Measurements from ENCODE around the gene EPN3. TPM values are rescaled to one million over a fixed set of nuclear protein-coding genes. Genes with fewer than 3 reads are reported as not detected.

The EPN3 gene
- total RNA-seq, 1 donor from 2014 or later: 8.5 TPM

DNA sequence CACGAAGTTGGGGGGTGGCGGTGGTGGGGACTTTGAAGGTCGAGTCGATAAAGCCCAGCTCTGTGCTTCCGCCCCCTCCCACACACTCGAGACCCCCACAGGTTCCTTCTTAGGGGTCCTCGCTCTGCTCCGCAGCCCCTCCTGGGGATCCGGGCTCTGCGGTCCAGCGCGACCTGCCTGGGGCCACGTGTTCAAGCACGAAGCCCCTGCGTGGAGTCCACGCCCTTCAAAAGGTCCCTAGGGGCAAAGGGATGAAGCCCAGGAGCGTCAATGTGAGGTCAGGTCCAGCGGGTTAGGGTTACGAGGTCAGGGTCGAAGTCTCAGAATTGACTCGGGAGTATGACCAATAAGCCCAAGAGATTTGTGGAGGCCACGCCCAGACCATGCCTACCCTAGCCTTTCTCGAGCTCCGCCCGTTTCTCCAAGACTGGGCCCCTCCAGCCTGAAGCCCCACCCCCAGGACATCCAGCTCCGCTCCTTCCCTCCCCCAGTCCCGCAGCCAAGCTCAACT lies 27.2 kb downstream of the EPN3 start:
- intact Hi-C loops (cut with DNase I): no loop called here
- DNase-seq (ENCODE audit: low spot score): no peak

DNA sequence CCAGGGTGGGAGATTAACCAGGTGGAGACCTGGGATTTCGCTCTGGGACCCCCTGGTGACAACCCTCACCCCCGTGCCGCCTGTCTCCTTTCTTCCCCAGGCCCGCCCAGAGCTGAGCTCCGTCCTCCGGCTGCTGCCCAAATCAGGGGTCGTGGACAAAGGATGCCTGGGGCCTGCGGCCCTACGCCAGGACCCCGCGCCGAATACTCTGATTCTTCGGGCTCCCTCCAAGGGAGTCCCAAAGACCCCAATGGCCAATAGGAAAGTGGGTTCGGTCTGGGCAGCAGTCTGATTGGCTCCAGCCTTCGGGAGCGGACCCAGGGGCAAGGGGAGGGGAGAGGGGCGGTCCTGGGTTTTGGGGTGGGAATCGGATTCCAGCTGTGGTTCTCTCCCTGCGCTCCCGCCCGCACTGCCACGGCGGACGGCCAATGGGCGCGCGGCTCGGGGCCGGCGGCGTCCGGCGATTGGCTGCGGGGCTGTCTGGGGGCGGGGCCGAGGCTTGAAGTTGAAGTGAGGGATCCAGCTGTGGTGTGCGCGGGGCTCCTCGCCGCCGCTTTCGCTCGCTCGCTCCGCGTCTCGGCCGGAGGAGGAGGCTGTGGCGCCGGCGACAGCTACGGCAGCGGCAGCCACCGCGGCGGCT lies 27.8 kb downstream of the EPN3 start, which contains the start of gene CACNA1G:
TSS of gene CACNA1G (plus strand) at position 531 of the 640 bp plus-strand sequence. CDS start 745 bp downstream, outside the sequence.
- DNase-seq (ENCODE audit: low spot score): peak; percentile 92
- intact Hi-C loops (cut with DNase I): no loop called here

GRCh38 chr17:50560931-50561745 lies 28.6 kb downstream of the EPN3 start:
- intact Hi-C loops (cut with DNase I): no loop called here
- no peak for DNase-seq (ENCODE audit: low spot score)

GRCh38 chr17:50561746-50562141 lies 29.2 kb downstream of the EPN3 start:
- intact Hi-C loops (cut with DNase I): no loop called here
- DNase-seq (ENCODE audit: low spot score): no peak

DNA sequence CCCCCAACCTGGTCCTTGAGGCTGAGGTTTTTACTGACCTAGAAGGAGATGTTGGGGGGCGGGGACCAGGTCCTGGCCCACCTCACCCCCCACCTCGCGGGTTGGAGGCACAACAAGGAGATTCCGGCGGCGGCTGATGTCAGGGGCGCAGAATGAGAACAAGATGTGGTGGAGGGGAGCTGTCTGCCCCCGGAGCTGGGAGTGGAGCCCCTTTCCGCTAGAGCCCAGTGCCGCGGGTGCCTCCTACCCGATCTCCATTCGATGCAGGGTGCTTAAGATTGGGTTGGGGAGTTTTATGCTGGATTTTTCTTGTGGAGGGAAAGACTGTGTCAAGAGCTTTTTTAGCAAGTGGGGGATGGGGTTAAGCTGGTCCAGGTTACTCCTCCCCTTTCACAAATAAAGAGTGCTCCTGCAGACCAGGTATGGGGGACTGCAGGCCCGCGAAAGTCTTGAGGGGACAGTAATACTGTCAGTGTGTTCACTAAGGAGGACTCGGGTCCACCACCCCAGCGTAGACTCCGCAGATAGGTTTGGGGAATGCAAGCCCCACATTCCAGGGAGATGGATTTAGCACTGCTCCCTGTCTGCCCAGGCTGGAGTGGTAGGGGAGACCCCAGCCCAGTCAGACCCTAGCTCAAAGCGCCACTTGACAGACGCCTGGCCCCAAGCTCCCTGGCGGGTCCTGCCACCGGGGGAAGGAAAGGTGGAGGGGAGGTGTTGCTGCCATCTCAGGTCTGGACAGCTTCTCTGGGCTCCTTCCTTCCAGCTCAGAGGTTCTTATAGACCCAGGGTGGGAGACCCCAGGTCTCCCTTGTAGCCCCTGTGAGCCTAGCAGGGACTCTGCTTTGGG lies 29.9 kb downstream of the EPN3 start:
- DNase-seq (ENCODE audit: low spot score): no peak
- intact Hi-C loops (cut with DNase I): no loop called here

- DNase-seq (ENCODE audit: low spot score): no peak
- intact Hi-C loops (cut with DNase I): no loop called here
Observed at GRCh38 chr17:50563092-50563511, 30.6 kb downstream of the EPN3 start.

- no peak for DNase-seq (ENCODE audit: low spot score)
- intact Hi-C loops (cut with DNase I): no loop called here
Observed at GRCh38 chr17:50564916-50565315, 32.4 kb downstream of the EPN3 start.

- intact Hi-C loops (cut with DNase I): no loop called here
- no peak for DNase-seq (ENCODE audit: low spot score)
Observed at GRCh38 chr17:50565402-50566350, 33.1 kb downstream of the EPN3 start.

DNA sequence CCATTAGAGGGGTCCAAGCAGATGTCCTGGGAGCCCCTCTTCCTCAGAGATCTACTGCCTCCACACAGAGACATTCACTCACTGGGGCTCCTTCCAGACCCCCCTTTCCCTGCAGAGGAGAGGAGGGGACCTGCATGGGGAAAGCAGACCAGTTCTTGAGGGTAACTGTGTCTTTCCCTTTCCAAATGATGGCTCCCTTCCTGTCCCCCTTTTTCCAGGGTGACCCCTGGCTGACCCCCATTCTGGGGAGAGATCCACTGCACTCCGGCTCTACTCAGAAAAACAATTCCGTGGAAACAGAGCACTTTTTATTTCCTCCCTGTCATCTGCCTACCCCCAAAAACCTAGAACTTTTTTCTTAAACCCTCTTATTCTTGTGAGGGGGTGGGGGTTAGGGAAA lies 34.4 kb downstream of the EPN3 start:
- intact Hi-C loops (cut with DNase I): no loop called here
- DNase-seq (ENCODE audit: low spot score): no peak

DNA sequence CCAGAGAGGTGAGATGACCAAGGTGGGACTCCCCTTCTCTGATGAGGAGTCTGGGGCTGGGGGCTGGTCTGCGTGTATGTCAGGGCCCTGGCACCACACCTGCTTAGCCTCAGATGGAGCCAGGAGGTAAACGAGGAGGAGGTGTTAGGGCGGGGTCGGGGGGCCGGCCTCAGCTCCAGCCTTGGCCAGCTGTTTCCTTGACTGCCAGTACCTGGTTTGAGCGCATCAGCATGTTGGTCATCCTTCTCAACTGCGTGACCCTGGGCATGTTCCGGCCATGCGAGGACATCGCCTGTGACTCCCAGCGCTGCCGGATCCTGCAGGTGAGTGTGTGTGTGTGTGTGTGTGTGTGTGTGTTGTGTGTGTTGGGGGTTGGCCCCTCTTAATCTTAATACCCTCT lies 36.1 kb downstream of the EPN3 start:
- intact Hi-C loops (cut with DNase I): no loop called here
- DNase-seq (ENCODE audit: low spot score): no peak

DNA sequence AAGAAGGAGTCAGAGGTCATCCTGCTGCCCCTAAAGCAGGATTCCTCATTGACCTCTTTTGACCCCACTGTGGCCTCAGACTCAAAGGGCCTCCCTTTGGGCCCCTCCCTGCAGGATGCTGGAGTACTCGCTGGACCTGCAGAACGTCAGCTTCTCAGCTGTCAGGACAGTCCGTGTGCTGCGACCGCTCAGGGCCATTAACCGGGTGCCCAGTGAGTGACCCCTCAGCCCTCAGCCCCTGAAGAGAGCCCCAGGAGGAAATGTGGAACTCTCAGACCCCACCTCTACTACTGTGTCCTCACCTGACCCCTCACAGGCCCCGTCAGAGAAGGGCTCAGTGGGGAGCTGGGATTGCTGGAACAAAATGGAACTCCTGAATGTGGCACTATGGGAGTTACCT lies 37.1 kb downstream of the EPN3 start:
- intact Hi-C loops (cut with DNase I): no loop called here
- no peak for DNase-seq (ENCODE audit: low spot score)

GRCh38 chr17:50570032-50570431 lies 37.5 kb downstream of the EPN3 start:
- intact Hi-C loops (cut with DNase I): no loop called here
- DNase-seq (ENCODE audit: low spot score): no peak

GRCh38 chr17:50570528-50570927 lies 38.0 kb downstream of the EPN3 start:
- no peak for DNase-seq (ENCODE audit: low spot score)
- intact Hi-C loops (cut with DNase I): no loop called here

DNA sequence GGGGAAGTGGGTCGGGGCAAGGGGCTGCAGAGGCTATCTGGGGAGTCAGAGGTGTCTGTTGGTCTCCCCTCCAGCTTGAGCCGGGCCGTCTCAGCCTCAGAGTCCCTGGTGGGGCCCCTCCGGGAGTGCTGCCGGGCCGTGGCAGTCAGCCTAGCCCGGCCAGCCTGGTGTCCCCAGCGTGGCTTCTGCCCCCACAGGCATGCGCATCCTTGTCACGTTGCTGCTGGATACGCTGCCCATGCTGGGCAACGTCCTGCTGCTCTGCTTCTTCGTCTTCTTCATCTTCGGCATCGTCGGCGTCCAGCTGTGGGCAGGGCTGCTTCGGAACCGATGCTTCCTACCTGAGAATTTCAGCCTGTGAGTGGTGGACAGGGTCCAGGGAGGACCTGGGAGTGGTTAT lies 39.1 kb downstream of the EPN3 start:
- no peak for DNase-seq (ENCODE audit: low spot score)
- intact Hi-C loops (cut with DNase I): no loop called here

- intact Hi-C loops (cut with DNase I): no loop called here
- DNase-seq (ENCODE audit: low spot score): no peak
Observed at GRCh38 chr17:50572541-50572940, 40.0 kb downstream of the EPN3 start.

DNA sequence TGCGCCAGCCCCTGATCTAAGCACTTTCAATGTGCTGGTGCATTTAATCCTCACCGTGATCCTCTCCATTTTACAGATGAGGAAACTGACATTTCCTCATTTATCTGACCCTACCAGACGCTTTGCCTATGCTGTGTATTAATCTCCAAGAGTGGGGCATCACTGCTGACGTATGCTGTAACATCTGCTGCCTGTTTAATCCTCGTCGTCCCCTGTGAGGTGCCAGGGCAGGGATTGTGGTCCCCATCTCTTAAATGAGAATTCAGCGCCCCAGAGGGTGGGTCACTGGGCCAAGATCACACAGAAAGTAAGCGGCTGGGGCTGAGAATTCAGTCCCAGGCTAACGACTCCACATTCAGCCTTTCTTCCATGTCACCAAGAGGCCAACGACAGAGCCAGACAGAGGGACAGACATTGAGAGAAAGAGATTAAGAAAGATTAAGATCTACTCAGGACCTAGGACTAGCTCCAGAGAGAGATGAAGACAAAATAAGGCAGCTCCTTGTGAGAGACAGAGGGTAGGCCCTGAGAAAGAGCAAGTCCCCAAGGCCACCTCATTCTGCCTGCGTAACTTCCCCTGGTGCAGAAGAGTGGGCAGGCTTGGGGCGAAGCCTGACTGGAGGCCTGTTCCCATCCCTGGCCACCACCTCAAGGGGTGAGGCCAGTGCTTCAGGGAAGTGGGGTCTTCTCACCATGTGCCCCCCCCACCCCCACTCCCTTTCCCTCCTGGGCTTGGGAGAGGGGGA lies 41.5 kb downstream of the EPN3 start:
- no peak for DNase-seq (ENCODE audit: low spot score)
- intact Hi-C loops (cut with DNase I): no loop called here

DNA sequence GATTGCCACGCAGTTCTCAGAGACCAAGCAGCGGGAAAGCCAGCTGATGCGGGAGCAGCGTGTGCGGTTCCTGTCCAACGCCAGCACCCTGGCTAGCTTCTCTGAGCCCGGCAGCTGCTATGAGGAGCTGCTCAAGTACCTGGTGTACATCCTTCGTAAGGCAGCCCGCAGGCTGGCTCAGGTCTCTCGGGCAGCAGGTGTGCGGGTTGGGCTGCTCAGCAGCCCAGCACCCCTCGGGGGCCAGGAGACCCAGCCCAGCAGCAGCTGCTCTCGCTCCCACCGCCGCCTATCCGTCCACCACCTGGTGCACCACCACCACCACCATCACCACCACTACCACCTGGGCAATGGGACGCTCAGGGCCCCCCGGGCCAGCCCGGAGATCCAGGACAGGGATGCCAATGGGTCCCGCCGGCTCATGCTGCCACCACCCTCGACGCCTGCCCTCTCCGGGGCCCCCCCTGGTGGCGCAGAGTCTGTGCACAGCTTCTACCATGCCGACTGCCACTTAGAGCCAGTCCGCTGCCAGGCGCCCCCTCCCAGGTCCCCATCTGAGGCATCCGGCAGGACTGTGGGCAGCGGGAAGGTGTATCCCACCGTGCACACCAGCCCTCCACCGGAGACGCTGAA lies 43.2 kb downstream of the EPN3 start:
- intact Hi-C loops (cut with DNase I): no loop called here
- DNase-seq (ENCODE audit: low spot score): no peak

DNA sequence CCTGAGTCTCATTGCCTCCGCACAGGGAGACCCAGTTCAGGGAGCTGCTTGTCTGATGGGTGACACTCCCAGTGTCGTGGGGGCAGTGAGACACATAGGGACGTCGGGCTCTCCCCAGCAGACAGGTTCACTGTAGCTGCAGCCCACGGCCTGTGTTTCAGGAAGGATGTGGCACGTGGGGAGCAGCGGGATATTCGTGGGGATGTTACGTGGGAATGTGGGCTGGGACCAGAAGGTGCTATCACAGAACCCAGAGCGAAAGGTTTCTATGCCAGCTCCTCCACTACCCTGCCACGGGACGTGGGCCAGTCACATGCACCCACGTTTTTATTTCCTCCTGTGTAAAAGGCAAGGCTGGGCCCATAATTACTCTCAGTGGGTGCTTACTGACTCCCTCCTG lies 44.3 kb downstream of the EPN3 start:
- intact Hi-C loops (cut with DNase I): no loop called here
- no peak for DNase-seq (ENCODE audit: low spot score)
